ENCODE measurements around the gene CHST11. TPM values are rescaled to one million over a fixed set of nuclear protein-coding genes. Genes with fewer than 3 reads are reported as not detected.
"Not testable (repeated sequence)": the region's sequence is repeated elsewhere in the genome, so short reads cannot be mapped to it uniquely, and the experiment has no call there.

CHST11 gene
- total RNA-seq, 1 donor: 10.8 TPM

DNA sequence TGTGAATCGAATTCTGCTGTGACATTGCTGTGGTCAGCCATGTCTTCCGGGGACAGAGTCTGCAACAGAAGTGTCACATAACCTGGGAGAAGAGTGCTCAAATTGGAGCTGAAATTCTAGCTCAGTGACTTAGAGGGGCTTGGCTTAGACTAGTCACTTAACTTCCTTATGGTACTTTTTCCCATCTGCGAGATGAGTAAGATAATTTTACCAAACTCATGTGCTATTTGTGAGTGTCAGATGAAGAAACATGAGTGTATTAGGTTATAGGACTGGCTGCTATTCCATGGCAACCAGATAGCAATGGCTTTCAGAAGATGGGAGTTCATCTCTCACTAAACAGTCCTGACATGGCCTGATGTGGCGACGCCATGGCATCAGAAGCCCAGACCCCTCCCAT lies 104.1 kb downstream of the CHST11 start:
- no peak for DNase-seq (ENCODE audit: low read depth)
- TF ChIP-seq, protein P1, sequence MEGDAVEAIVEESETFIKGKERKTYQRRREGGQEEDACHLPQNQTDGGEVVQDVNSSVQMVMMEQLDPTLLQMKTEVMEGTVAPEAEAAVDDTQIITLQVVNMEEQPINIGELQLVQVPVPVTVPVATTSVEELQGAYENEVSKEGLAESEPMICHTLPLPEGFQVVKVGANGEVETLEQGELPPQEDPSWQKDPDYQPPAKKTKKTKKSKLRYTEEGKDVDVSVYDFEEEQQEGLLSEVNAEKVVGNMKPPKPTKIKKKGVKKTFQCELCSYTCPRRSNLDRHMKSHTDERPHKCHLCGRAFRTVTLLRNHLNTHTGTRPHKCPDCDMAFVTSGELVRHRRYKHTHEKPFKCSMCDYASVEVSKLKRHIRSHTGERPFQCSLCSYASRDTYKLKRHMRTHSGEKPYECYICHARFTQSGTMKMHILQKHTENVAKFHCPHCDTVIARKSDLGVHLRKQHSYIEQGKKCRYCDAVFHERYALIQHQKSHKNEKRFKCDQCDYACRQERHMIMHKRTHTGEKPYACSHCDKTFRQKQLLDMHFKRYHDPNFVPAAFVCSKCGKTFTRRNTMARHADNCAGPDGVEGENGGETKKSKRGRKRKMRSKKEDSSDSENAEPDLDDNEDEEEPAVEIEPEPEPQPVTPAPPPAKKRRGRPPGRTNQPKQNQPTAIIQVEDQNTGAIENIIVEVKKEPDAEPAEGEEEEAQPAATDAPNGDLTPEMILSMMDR (IDR thresholded peaks at IDR 0.05; ENCODE audit: insufficient read depth, low read length): no peak

GRCh38 chr12:104562763-104563162 lies 106.0 kb downstream of the CHST11 start:
- TF ChIP-seq, protein P1 (IDR thresholded peaks at IDR 0.05; ENCODE audit: insufficient read depth, low read length): no peak
- no peak overlapping the region for H3K4me3 ChIP-seq (ENCODE audit: low read depth, low read length)
- no peak for DNase-seq (ENCODE audit: low read depth)

More for the DNA sequence above, 104.1 kb downstream of the CHST11 start:
- H3K4me3 ChIP-seq (ENCODE audit: low read depth, low read length): no peak overlapping the region

- not testable (repeated sequence) for DNase-seq (ENCODE audit: low read depth); H3K4me3 ChIP-seq (ENCODE audit: low read depth, low read length)
These were observed 107.9 kb downstream of the CHST11 start for GRCh38 chr12:104564662-104565061.

GRCh38 chr12:104565606-104566243 lies 109.0 kb downstream of the CHST11 start:
- TF ChIP-seq, protein P1 (IDR thresholded peaks at IDR 0.05; ENCODE audit: insufficient read depth, low read length): no peak
- H3K4me3 ChIP-seq (ENCODE audit: low read depth, low read length): no peak overlapping the region
- peak; percentile 77 for DNase-seq (ENCODE audit: low read depth)

GRCh38 chr12:104566244-104566993 lies 109.7 kb downstream of the CHST11 start:
- DNase-seq (ENCODE audit: low read depth): no peak
- H3K4me3 ChIP-seq (ENCODE audit: low read depth, low read length): no peak overlapping the region
- TF ChIP-seq, protein P1 (IDR thresholded peaks at IDR 0.05; ENCODE audit: insufficient read depth, low read length): no peak

DNA sequence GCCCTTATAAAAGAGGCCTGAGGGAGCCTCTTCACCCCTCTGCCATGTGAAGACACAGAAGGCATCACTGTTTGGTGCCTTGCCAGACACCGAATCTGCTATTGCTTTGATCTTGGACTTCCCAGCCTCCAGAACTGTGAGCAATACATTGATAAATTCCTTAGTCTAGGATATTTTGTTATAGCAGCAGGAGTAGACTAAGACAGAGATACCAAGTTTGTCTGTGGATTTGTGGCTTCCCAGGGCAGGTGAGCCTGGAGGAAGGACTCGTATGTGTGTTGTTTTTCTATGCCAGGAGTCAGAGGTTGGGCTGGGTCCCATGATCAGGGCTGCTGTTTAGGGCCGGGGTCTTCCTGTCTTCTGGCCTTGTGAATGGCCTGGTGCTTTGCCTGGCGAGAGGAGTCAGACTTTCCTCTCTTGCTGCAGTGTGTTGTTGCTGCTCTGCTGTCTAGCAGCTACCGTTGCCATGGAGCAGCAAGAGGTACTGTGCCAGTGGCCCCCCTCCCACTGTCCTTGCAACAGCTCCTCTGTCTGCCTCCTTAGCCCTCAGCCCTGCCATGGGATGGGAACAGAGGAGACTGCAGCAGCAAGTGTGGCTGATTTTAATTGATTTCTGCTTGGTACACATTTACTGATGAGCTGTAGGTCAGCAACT lies 111.2 kb downstream of the CHST11 start:
- H3K4me3 ChIP-seq (ENCODE audit: low read depth, low read length): no peak overlapping the region
- TF ChIP-seq, protein P1 (IDR thresholded peaks at IDR 0.05; ENCODE audit: insufficient read depth, low read length): no peak
- no peak for DNase-seq (ENCODE audit: low read depth)

DNA sequence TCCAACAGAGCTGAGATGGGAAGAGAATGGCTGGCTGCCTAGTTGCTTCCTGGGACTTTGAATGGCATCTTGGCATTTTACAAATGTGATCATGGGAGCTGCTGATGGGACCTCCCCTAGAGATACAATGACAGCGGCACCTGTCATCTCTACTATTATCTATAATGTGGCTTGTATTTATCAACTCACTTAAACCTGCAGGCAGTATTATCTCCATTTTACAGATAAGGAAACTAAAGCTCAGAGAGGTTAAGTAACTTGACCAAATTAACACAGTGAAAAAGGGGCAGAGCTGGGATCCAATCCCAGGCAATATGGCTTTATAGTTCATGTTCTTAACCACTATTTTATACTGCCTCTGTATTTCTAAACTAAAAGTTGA lies 111.7 kb downstream of the CHST11 start:
- TF ChIP-seq, protein P1 (IDR thresholded peaks at IDR 0.05; ENCODE audit: insufficient read depth, low read length): no peak
- no peak overlapping the region for H3K4me3 ChIP-seq (ENCODE audit: low read depth, low read length)
- no peak for DNase-seq (ENCODE audit: low read depth)
